Suprapubic skin (tissue), 4 donors: Measurements from ENCODE around the gene FMN1. TPM values are rescaled to one million over a fixed set of nuclear protein-coding genes. Genes with fewer than 3 reads are reported as not detected.

Experiments used
- DNase-seq, 2 donors: peaks; one replicate each; pipeline ENCODE4 v3.0.0-alpha.2; 2019; ENCODE audit warnings: low spot score in 2 of 2
- H3K27ac ChIP-seq: fragments of 200-600 bp; sonication (generic); one replicate; pipeline ENCODE4 v1.5.1; 2019
- H3K27me3 ChIP-seq: fragments of 200-600 bp; sonication (generic); one replicate; pipeline ENCODE4 v1.5.1; 2019
- H3K36me3 ChIP-seq: fragments of 200-600 bp; sonication (generic); one replicate; pipeline ENCODE4 v1.5.1; 2019
- H3K4me1 ChIP-seq: fragments of 200-600 bp; sonication (generic); one replicate; pipeline ENCODE4 v1.5.1; 2019
- H3K4me3 ChIP-seq: fragments of 200-600 bp; sonication (generic); one replicate; pipeline ENCODE4 v1.5.1; 2019; ENCODE audit warnings: mild to moderate bottlenecking
- H3K9me3 ChIP-seq: fragments of 200-600 bp; sonication (generic); one replicate; pipeline ENCODE4 v1.5.1; 2019
- CTCF ChIP-seq, 2 donors: fragments of 200-600 bp in 1 of 2; fragments of 450-650 bp in 1 of 2; sonication (generic) in 1 of 2; IDR thresholded peaks; one replicate each; pipeline ENCODE4 v1.5.1; 2016 to 2019; ENCODE audit warnings: antibody characterized with exemption in 2 of 2, mild to moderate bottlenecking in 1 of 2, moderate library complexity in 1 of 2
- EP300 ChIP-seq: sonication (generic); formaldehyde crosslinking; IDR thresholded peaks from one replicate; pipeline ENCODE4 v1.6.1; 2017; ENCODE audit warnings: antibody characterized with exemption
- POLR2A ChIP-seq, 2 donors: fragments of 450-650 bp; IDR thresholded peaks; one replicate each; pipeline ENCODE4 v1.6.1; 2017; ENCODE audit warnings: antibody characterized with exemption in 2 of 2, mild to moderate bottlenecking in 2 of 2, moderate library complexity in 2 of 2
- POLR2AphosphoS5 ChIP-seq, 3 donors: sonication (generic); formaldehyde crosslinking; IDR thresholded peaks; one replicate each; pipeline ENCODE4 v1.6.1; 2017; ENCODE audit warnings: antibody characterized with exemption in 3 of 3
- WGBS: methylation state at CpG from one replicate; pipeline ENCODE4 v1.1.5; 2018; 5-methylcytosine and 5-hydroxymethylcytosine counted together
- total RNA-seq, 4 donors: library from RNA; depleted of rRNA; stranded (reverse); fragments of >200 nt; gene quantifications; one replicate each; pipeline ENCODE4 v1.1.0, GENCODE V29; 2016

Gene FMN1
- total RNA-seq, 4 donors from 2014 or later = 19.8 to 47.3 (median 33.1) TPM

GRCh38 chr15:32765236-32765635, 429.3 kb downstream of the FMN1 start:
- H3K27ac ChIP-seq = no peak overlapping the region
- no peaks in the 10 kb centered on the region for H3K4me1 ChIP-seq
- 52% methylated on average over 4 of the region's 4 CpGs for WGBS
- no peak for TF ChIP-seq CTCF (IDR thresholded peaks at IDR 0.05)
- TF ChIP-seq POLR2A (IDR thresholded peaks at IDR 0.05) = no peak
- TF ChIP-seq POLR2AphosphoS5 (IDR thresholded peaks at IDR 0.05) = no peak
- TF ChIP-seq EP300 = no peak
- no peaks in the 10 kb centered on the region for H3K9me3 ChIP-seq
- no peak for DNase-seq
- no peak overlapping the region for H3K4me3 ChIP-seq
- no peaks in the 10 kb centered on the region for H3K27me3 ChIP-seq
- no peaks in the 10 kb centered on the region for H3K36me3 ChIP-seq

- WGBS = 67% methylated on average over 1 of the region's 1 CpG
- TF ChIP-seq POLR2AphosphoS5 (IDR thresholded peaks at IDR 0.05) (no peak), POLR2A (IDR thresholded peaks at IDR 0.05) (no peak), CTCF (IDR thresholded peaks at IDR 0.05) (no peak), EP300 (no peak)
- no peak for DNase-seq
- H3K36me3 ChIP-seq = no peaks in the 10 kb centered on the region
- H3K9me3 ChIP-seq = no peaks in the 10 kb centered on the region
- no peaks in the 10 kb centered on the region for H3K4me1 ChIP-seq
- no peak overlapping the region for H3K27ac ChIP-seq
- no peak overlapping the region for H3K4me3 ChIP-seq
- no peaks in the 10 kb centered on the region for H3K27me3 ChIP-seq
These were observed 431.2 kb downstream of the FMN1 start for GRCh38 chr15:32763295-32763694.

- TF ChIP-seq POLR2AphosphoS5 (IDR thresholded peaks at IDR 0.05) (no peak), POLR2A (IDR thresholded peaks at IDR 0.05) (no peak), CTCF (IDR thresholded peaks at IDR 0.05) (no peak), EP300 (no peak)
- Histone ChIP-seq H3K4me3 (no peak overlapping the region), H3K27ac (no peak overlapping the region), H3K4me1 (no peaks in the 10 kb centered on the region), H3K27me3 (no peaks in the 10 kb centered on the region), H3K36me3 (no peaks in the 10 kb centered on the region), H3K9me3 (no peaks in the 10 kb centered on the region)
- no peak for DNase-seq
- 77% methylated on average over 2 of the region's 2 CpGs for WGBS
These were observed 437.1 kb downstream of the FMN1 start for GRCh38 chr15:32757426-32757825.

GRCh38 chr15:32750979-32751378, 443.5 kb downstream of the FMN1 start:
- H3K27ac ChIP-seq = no peak overlapping the region
- H3K4me3 ChIP-seq = no peak overlapping the region
- TF ChIP-seq CTCF (IDR thresholded peaks at IDR 0.05) = no peak
- TF ChIP-seq POLR2A (IDR thresholded peaks at IDR 0.05) = no peak
- TF ChIP-seq POLR2AphosphoS5 (IDR thresholded peaks at IDR 0.05) = no peak
- no peak for TF ChIP-seq EP300
- H3K36me3 ChIP-seq = no peaks in the 10 kb centered on the region
- H3K9me3 ChIP-seq = no peaks in the 10 kb centered on the region
- 68% methylated on average over 3 of the region's 3 CpGs for WGBS
- H3K27me3 ChIP-seq = no peaks in the 10 kb centered on the region
- DNase-seq = no peak
- no peaks in the 10 kb centered on the region for H3K4me1 ChIP-seq

GRCh38 chr15:32747921-32748342, 446.6 kb downstream of the FMN1 start:
- TF ChIP-seq EP300 (no peak), POLR2A (IDR thresholded peaks at IDR 0.05) (no peak), POLR2AphosphoS5 (IDR thresholded peaks at IDR 0.05) (no peak), CTCF (IDR thresholded peaks at IDR 0.05) (no peak)

More at GRCh38 chr15:32747921-32748342, 446.6 kb downstream of the FMN1 start:
- H3K27ac ChIP-seq = no peak overlapping the region
- no peak overlapping the region for H3K4me3 ChIP-seq
- no peak for DNase-seq
- H3K36me3 ChIP-seq = no peaks in the 10 kb centered on the region
- H3K9me3 ChIP-seq = no peaks in the 10 kb centered on the region
- no peaks in the 10 kb centered on the region for H3K4me1 ChIP-seq
- WGBS = 69% methylated on average over 4 of the region's 4 CpGs
- no peaks in the 10 kb centered on the region for H3K27me3 ChIP-seq
